Fibroblast of gingiva (primary cell): ENCODE measurements around the gene C16orf90.

ENCODE experiments used
- DNase-seq: peaks from one replicate; pipeline ENCODE4 v3.0.0-alpha.2; 2011; ENCODE audit warnings: low read depth

Gene C16orf90

GRCh38 chr16:3495176-3495575 is at the start of gene C16orf90:
TSS of gene C16orf90 (minus strand) at chr16:3495489. CDS start at chr16:3495421, 68 bp downstream.
- DNase-seq: no peak

- DNase-seq: no peak
Measured at GRCh38 chr16:3542601-3543373, 47.5 kb upstream of the C16orf90 start.

- DNase-seq: no peak
Measured at GRCh38 chr16:3541527-3542155, 46.4 kb upstream of the C16orf90 start.

- DNase-seq: no peak
Measured at GRCh38 chr16:3538222-3538621, 42.9 kb upstream of the C16orf90 start.

- DNase-seq: peak; percentile 41
Measured at GRCh38 chr16:3536851-3537250, 41.6 kb upstream of the C16orf90 start.

GRCh38 chr16:3536271-3536731 is 41.0 kb upstream of the C16orf90 start:
- peak; percentile 81 for DNase-seq

- DNase-seq: no peak
Measured at GRCh38 chr16:3534126-3534525, 38.8 kb upstream of the C16orf90 start.

GRCh38 chr16:3532741-3533140 is 37.5 kb upstream of the C16orf90 start:
- DNase-seq: no peak

GRCh38 chr16:3530371-3530914 is 35.2 kb upstream of the C16orf90 start:
- no peak for DNase-seq

- DNase-seq: no peak
Measured at GRCh38 chr16:3529175-3529574, 33.9 kb upstream of the C16orf90 start.

GRCh38 chr16:3528406-3528805 is 33.1 kb upstream of the C16orf90 start:
- no peak for DNase-seq

- DNase-seq: peak; percentile 56
Measured at GRCh38 chr16:3527216-3527829, 32.0 kb upstream of the C16orf90 start.

GRCh38 chr16:3525951-3526350 is 30.7 kb upstream of the C16orf90 start:
- no peak for DNase-seq

- DNase-seq: no peak
Measured at GRCh38 chr16:3523281-3523680, 28.0 kb upstream of the C16orf90 start.

GRCh38 chr16:3520841-3521240 is 25.6 kb upstream of the C16orf90 start:
- no peak for DNase-seq

GRCh38 chr16:3520413-3520812 is 25.1 kb upstream of the C16orf90 start:
- DNase-seq: no peak

GRCh38 chr16:3519581-3519980 is 24.3 kb upstream of the C16orf90 start:
- DNase-seq: no peak

GRCh38 chr16:3518986-3519348 is 23.7 kb upstream of the C16orf90 start:
- DNase-seq: no peak

GRCh38 chr16:3518292-3518985 is 23.1 kb upstream of the C16orf90 start:
- DNase-seq: no peak

- DNase-seq: no peak
Measured at GRCh38 chr16:3515897-3516296, 20.6 kb upstream of the C16orf90 start.

GRCh38 chr16:3514621-3515020 is 19.3 kb upstream of the C16orf90 start:
- DNase-seq: no peak

- no peak for DNase-seq
Measured at GRCh38 chr16:3513892-3514583, 18.7 kb upstream of the C16orf90 start.
